Retinal pigment epithelial cell (primary cell): ENCODE measurements around the gene TANGO6.

ENCODE experiments used
- DNase-seq: peaks from one replicate; pipeline ENCODE4 v3.0.0-alpha.2; 2010; ENCODE audit warnings: low read depth
- H3K4me3 ChIP-seq: 2 replicates; pipeline ENCODE4 v1.5.1; 2011; ENCODE audit warnings: mild to moderate bottlenecking, low read length, control low read depth, moderate library complexity
- TF ChIP-seq, protein P1 (sequence below): conservative IDR thresholded peaks from 2 replicates; pipeline ENCODE4 v1.5.1; 2011; ENCODE audit warnings: low read depth, low read length, control low read depth, inconsistent platforms

The TANGO6 gene

DNA sequence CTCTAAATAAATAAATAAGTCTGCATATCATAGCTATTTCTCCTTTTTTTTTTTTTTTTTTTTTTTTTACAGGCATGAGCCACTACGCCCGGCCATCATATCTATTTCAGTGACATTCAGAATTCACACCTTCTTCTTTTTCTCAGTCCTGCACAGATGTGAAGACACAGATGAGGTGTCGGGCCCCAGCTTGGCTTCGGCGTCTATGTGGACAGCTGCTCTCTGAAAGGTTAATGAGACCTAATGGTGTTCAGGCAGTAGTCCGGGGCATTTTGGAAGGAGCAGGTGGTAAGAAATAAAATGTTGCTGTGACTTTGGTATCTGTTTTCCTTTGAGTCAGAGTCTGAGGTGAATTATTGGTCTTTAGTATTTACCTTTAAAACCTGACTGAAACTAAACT is 23.6 kb downstream of the TANGO6 start:
- H3K4me3 ChIP-seq, result no peak overlapping the region
- TF ChIP-seq, protein P1, sequence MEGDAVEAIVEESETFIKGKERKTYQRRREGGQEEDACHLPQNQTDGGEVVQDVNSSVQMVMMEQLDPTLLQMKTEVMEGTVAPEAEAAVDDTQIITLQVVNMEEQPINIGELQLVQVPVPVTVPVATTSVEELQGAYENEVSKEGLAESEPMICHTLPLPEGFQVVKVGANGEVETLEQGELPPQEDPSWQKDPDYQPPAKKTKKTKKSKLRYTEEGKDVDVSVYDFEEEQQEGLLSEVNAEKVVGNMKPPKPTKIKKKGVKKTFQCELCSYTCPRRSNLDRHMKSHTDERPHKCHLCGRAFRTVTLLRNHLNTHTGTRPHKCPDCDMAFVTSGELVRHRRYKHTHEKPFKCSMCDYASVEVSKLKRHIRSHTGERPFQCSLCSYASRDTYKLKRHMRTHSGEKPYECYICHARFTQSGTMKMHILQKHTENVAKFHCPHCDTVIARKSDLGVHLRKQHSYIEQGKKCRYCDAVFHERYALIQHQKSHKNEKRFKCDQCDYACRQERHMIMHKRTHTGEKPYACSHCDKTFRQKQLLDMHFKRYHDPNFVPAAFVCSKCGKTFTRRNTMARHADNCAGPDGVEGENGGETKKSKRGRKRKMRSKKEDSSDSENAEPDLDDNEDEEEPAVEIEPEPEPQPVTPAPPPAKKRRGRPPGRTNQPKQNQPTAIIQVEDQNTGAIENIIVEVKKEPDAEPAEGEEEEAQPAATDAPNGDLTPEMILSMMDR, result no peak
- DNase-seq, result no peak

DNA sequence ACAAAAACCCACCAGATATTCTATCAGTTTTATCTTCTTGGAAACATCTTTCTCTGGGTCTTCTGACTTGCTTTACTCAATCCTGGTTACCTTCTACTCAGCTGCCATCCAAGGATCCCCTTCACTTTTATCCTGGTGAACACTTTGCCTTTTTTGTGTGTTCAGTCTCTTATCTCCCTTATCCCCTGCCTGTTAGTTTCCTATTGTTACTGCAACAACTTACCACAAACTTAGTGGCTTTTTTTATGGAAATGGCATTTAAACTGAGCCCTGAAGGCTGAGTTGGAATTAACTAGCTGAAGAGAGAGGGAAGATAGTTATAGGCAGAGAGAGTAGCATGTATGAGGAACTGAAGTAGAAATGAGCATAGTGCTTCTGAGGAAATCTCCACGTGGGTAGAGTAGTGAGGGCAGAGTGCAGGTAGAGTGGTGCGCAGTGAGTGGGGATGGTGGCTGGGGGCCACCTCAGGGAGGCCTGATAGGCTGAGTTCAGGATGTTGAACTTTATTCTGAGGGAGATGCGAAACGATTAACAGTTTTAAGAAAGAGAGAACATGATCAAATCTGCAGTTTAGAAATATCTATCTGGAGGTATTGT is 26.3 kb downstream of the TANGO6 start:
- DNase-seq, result no peak
- TF ChIP-seq, protein P1, result no peak
- H3K4me3 ChIP-seq, result no peak overlapping the region

DNA sequence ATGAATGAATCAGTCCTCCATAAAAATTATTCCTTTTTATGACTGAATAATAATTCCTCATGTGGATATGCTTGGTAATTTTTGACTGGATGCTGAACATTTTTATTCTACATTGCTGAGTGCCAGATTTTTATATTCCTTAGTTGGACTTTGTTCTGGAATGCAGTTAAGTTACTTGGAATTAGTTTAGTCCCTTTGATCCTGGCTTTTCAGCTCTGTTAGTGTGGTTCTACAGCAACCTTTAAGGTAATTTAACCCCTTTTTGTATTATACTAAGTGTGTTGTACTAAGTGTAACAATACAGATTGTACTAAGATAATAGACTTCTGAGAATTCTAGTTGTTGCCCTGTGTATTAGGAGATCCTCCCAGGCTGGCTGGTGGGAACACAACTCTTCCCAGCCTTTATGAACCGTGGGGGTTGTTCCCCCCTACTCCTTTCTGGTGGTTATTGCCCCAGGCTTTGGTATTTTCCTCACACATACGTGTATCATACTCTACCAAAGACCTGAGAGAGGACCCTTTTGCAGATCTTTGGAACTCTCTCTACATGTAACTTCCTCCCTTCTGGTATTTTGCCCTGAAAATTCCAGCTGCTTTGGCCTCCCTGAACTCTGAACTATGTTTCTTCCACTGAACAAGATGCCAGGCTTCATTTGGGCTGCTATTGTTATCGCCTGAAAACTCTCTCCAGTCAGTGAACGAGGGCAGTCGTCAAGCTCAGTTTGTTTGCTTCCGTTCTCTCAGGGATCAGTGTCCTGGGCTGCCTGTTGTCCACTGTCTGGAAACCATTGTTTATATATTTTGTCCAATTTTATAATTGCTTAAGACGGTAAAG is 30.5 kb downstream of the TANGO6 start:
- no peak for DNase-seq
- H3K4me3 ChIP-seq, result no peak overlapping the region
- TF ChIP-seq, protein P1, result no peak

DNA sequence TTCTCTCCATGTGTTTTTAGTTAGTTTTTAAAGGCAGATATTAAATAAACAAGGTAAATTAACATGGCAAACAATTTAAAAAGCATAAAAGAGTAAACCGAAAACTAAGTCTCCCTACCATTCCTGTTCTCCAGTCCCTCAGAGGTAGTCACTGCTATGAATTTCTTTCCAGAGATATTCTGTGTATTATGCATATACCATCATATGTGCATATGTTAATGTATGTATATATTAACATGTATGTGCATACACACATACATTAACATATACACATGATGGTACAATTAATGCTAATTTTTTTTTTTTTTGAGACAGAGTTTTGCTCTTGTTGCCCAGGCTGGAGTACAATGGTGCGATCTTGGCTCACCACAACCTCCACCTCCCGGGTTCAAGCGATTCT is 32.5 kb downstream of the TANGO6 start:
- TF ChIP-seq, protein P1, result no peak
- H3K4me3 ChIP-seq, result no peak overlapping the region
- DNase-seq, result no peak

DNA sequence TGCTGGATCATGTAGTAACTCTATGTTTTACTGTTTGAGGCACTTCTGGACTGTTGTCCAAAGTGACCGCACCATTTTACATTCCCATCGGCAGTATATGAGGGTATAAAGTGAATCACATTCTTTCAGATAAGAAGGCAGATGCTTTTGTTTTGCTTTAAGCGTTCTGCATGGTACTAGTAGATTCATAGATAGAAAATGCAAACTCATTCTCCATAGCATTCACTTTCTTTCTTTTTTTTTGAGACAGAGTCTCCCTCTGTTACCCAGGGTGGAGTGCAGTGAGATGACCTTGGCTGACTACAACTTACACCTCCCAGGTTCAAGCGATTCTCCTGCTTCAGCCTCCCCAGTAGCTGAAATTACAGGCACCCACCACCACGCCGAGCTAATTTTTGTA is 40.4 kb downstream of the TANGO6 start:
- TF ChIP-seq, protein P1, result no peak
- DNase-seq, result no peak
- H3K4me3 ChIP-seq, result no peak overlapping the region

DNA sequence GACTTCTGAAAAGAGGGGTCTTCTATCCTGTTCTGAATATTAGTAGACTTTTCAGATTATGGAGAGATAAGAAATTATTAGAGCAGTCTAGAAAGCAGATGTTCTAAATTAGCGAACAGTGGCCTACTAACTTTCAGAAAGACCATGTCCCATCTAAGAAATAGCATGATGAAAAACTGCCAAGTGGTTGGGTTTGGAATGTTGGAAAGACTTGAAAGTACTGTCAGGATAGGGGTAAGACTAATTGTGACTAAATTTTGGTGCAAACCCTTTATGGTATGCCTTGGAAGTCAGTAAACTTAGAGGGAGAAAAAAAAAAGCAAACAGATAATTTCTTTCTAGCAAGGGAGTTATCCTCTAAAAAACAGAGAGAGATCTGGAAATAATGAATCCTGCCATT is 41.1 kb downstream of the TANGO6 start:
- TF ChIP-seq, protein P1, result no peak
- H3K4me3 ChIP-seq, result no peak overlapping the region
- DNase-seq, result no peak
